NB4 (cell line): ENCODE measurements around the gene KITLG.

Source experiments
- DNase-seq: peaks from one replicate; pipeline ENCODE4 v3.0.0; 2010; ENCODE audit warnings: low read depth
- H3K4me3 ChIP-seq: one replicate; pipeline ENCODE4 v1.5.1; 2011; ENCODE audit warnings: mild to moderate bottlenecking, low read depth, low read length, moderate library complexity
- CTCF ChIP-seq: IDR thresholded peaks from one replicate; pipeline ENCODE4 v1.5.1; 2012; ENCODE audit warnings: low read depth, low read length
- MAX ChIP-seq: IDR thresholded peaks from 2 replicates; pipeline ENCODE4 v1.6.1; 2011; ENCODE audit warnings: low read depth, low read length
- MYC ChIP-seq: IDR thresholded peaks from 2 replicates; pipeline ENCODE4 v1.6.1; 2011; ENCODE audit warnings: low read depth, low read length
- POLR2A ChIP-seq: IDR thresholded peaks from 2 replicates; pipeline ENCODE4 v1.6.1; 2011; ENCODE audit warnings: mild to moderate bottlenecking; ENCODE audit not compliant: insufficient read length; ENCODE audit errors: extremely low read depth

Gene KITLG

GRCh38 chr12:88494520-88494919, 85.8 kb downstream of the KITLG start:
- TF ChIP-seq MAX = no peak
- no peak overlapping the region for H3K4me3 ChIP-seq
- no peak for DNase-seq

- DNase-seq = no peak
- TF ChIP-seq MYC (no peak), CTCF (no peak), MAX (no peak), POLR2A (no peak)
- H3K4me3 ChIP-seq = no peak overlapping the region
These were observed 86.6 kb downstream of the KITLG start for GRCh38 chr12:88493636-88494035.

- TF ChIP-seq MAX = no peak
- no peak for TF ChIP-seq POLR2A
- TF ChIP-seq CTCF = no peak
- no peak for TF ChIP-seq MYC
- no peak overlapping the region for H3K4me3 ChIP-seq
- no peak for DNase-seq
These were observed 89.8 kb downstream of the KITLG start for GRCh38 chr12:88490425-88490824.

GRCh38 chr12:88472775-88473174, 107.5 kb downstream of the KITLG start:
- no peak for DNase-seq
- TF ChIP-seq CTCF (no peak), POLR2A (no peak), MYC (no peak), MAX (no peak)
- H3K4me3 ChIP-seq = no peak overlapping the region

GRCh38 chr12:88472248-88472647, 108.0 kb downstream of the KITLG start:
- H3K4me3 ChIP-seq = no peak overlapping the region
- no peak for DNase-seq
- TF ChIP-seq POLR2A (no peak), MYC (no peak), MAX (no peak), CTCF (no peak)

GRCh38 chr12:88471331-88472045, 108.8 kb downstream of the KITLG start:
- DNase-seq = no peak
- TF ChIP-seq POLR2A (no peak), CTCF (no peak), MAX (no peak), MYC (no peak)
- H3K4me3 ChIP-seq = no peak overlapping the region
